Parathyroid adenoma (tissue), 2 donors: ENCODE measurements around the gene FANK1.
"Not testable (repeated sequence)": the region's sequence is repeated elsewhere in the genome, so short reads cannot be mapped to it uniquely, and the experiment has no call there.

Experiments
- H2AFZ ChIP-seq: fragments of 300-600 bp; sonication (generic); one replicate; pipeline ENCODE4 v1.7.0; 2017; ENCODE audit warnings: antibody characterized with exemption, mild to moderate bottlenecking
- H3K27ac ChIP-seq: fragments of 300-600 bp; sonication (generic); one replicate; pipeline ENCODE4 v1.7.0; 2017
- H3K27me3 ChIP-seq: fragments of 300-600 bp; sonication (generic); one replicate; pipeline ENCODE4 v1.7.0; 2017; ENCODE audit warnings: low read length; ENCODE audit not compliant: control insufficient read depth, insufficient read depth
- H3K36me3 ChIP-seq: fragments of 300-600 bp; sonication (generic); one replicate; pipeline ENCODE4 v1.7.0; 2017; ENCODE audit warnings: low read length; ENCODE audit not compliant: control insufficient read depth, insufficient read depth
- H3K4me1 ChIP-seq: fragments of 300-600 bp; sonication (generic); one replicate; pipeline ENCODE4 v1.7.0; 2017; ENCODE audit warnings: control low read depth
- H3K4me2 ChIP-seq: fragments of 300-600 bp; sonication (generic); one replicate; pipeline ENCODE4 v1.7.0; 2017; ENCODE audit warnings: low read length
- H3K4me3 ChIP-seq: fragments of 300-600 bp; sonication (generic); one replicate; pipeline ENCODE4 v1.7.0; 2017; ENCODE audit warnings: low read depth, low read length
- H3K79me2 ChIP-seq: fragments of 300-600 bp; sonication (generic); one replicate; pipeline ENCODE4 v1.7.0; 2017; ENCODE audit warnings: control low read depth
- H3K9ac ChIP-seq: fragments of 300-600 bp; sonication (generic); one replicate; pipeline ENCODE4 v1.7.0; 2017; ENCODE audit warnings: mild to moderate bottlenecking
- H3K9me3 ChIP-seq: fragments of 300-600 bp; sonication (generic); one replicate; pipeline ENCODE4 v1.7.0; 2017; ENCODE audit warnings: low read length; ENCODE audit not compliant: control insufficient read depth
- TF ChIP-seq, protein P1 (sequence below): fragments of 300-600 bp; sonication (generic); IDR thresholded peaks from one replicate; pipeline ENCODE4 v1.7.0; 2017; ENCODE audit warnings: antibody characterized with exemption, mild to moderate bottlenecking
- donor health status: primary hyperparathyroidism.

The FANK1 gene

GRCh38 chr10:125886914-125887512 lies 9.4 kb upstream of the FANK1 start:
- H3K9me3 ChIP-seq: no peaks in the 10 kb centered on the region

DNA sequence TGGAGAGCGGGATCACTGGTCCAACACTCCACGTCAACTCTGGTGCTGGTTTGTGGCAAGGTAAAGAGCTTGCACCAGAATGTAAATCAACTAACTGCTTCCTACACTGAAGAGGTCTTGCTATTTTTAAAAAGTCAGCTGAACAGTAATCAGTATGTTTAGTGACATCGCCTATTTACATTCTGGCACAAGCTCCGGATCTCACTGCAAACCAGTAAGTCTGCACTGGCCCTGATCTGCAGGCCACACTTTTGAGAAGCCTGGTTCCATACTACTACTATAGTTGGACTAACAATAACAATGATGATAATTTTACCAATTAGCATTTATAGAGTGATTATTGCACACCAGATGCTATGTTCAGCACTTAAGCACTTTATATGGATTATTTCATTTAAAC lies 6.9 kb upstream of the FANK1 start:
- H3K4me1 ChIP-seq, H3K4me3 ChIP-seq, H3K9me3 ChIP-seq, H3K27ac ChIP-seq, H3K36me3 ChIP-seq, H2AFZ ChIP-seq, H3K9ac ChIP-seq, H3K27me3 ChIP-seq, H3K4me2 ChIP-seq: not testable (repeated sequence)
- peaks cover 19% of the 10 kb centered on the region for H3K79me2 ChIP-seq

More at GRCh38 chr10:125886914-125887512, 9.4 kb upstream of the FANK1 start:
- Histone ChIP-seq H3K9ac (no peak overlapping the region), H3K36me3 (no peaks in the 10 kb centered on the region), H3K4me1 (no peaks in the 10 kb centered on the region), H3K27me3 (no peaks in the 10 kb centered on the region), H2AFZ (no peak overlapping the region), H3K4me2 (no peak overlapping the region), H3K27ac (no peak overlapping the region), H3K4me3 (no peak overlapping the region), H3K79me2 (peaks cover 12% of the 10 kb centered on the region)
- TF ChIP-seq, protein P1, sequence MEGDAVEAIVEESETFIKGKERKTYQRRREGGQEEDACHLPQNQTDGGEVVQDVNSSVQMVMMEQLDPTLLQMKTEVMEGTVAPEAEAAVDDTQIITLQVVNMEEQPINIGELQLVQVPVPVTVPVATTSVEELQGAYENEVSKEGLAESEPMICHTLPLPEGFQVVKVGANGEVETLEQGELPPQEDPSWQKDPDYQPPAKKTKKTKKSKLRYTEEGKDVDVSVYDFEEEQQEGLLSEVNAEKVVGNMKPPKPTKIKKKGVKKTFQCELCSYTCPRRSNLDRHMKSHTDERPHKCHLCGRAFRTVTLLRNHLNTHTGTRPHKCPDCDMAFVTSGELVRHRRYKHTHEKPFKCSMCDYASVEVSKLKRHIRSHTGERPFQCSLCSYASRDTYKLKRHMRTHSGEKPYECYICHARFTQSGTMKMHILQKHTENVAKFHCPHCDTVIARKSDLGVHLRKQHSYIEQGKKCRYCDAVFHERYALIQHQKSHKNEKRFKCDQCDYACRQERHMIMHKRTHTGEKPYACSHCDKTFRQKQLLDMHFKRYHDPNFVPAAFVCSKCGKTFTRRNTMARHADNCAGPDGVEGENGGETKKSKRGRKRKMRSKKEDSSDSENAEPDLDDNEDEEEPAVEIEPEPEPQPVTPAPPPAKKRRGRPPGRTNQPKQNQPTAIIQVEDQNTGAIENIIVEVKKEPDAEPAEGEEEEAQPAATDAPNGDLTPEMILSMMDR: no peak

DNA sequence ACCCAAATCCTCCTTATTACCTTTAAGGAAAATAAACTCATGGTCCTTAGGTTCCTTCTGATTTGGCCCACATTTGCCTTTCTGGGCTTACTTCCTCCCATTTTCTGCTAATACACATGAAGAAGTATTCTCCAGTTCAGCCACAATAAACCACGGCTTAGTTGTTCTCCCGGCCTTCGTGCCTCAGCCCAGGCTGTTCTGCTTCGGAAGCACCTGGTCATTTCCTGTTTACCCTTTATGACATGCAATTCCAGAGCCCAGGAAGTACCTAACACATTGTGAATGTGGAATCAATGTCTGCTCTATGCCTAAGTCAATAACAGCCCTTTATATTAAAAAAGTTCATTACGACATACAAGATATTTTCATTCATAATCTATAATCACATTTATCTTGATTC lies 4.0 kb upstream of the FANK1 start:
- not testable (repeated sequence) for H3K27me3 ChIP-seq, H3K36me3 ChIP-seq, H3K4me3 ChIP-seq, H3K9me3 ChIP-seq, H3K4me1 ChIP-seq, H2AFZ ChIP-seq, H3K9ac ChIP-seq, H3K27ac ChIP-seq, H3K4me2 ChIP-seq
- H3K79me2 ChIP-seq: peaks cover 16% of the 10 kb centered on the region

GRCh38 chr10:125894176-125894575 lies 2.2 kb upstream of the FANK1 start:
- H3K27me3 ChIP-seq, H3K9ac ChIP-seq, H3K36me3 ChIP-seq, H3K4me2 ChIP-seq, H3K4me1 ChIP-seq, H3K27ac ChIP-seq, H2AFZ ChIP-seq, H3K9me3 ChIP-seq, H3K4me3 ChIP-seq: not testable (repeated sequence)
- peaks cover 15% of the 10 kb centered on the region for H3K79me2 ChIP-seq

DNA sequence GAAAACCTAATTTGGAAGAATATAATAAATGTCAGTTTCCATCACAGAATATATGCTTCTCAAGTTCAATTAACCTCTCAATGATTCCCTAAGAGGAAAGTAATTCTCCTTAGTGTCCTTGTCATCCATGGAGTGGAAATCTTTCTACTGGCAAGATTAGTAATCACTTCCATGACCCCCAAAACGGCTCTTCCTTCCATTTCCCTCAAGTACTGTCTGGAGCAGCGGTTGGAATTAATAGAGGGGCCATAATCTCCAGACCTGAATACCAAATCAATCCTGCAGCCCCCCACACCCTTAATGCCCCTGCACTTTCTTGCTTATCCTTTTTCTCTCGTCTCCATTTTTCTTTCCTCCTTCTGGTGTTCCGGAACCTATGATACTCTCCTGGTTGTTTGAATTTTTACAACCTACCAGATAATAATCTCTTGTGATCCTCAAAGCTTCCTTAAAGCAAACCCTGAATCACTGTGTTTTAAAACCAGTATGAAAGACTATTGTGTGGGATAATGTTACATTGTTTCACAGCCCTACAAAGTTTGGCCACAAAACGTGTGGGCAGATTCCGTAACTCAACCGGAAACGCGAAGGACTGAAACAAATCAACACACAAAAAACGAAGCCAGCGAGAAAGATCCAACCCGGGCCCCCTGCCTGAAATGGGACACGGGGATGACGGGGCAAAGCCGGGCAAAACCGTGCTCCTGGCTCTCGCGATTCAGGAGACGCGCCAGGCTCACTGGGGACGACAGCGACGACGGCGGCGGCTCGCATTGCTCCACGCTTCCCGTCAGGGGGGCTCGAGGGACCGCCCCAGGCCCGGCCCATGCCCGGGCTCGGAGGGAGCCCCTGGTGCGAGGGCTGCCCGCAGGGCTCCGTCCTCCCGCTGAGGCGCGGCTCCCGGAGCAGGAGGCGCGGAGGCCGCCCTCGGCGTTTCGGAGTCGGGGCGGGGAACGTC lies 955 bp upstream of the FANK1 start:
- H3K9ac ChIP-seq, H3K36me3 ChIP-seq, H3K79me2 ChIP-seq, H3K4me1 ChIP-seq, H3K9me3 ChIP-seq, H3K27me3 ChIP-seq: not testable (repeated sequence)
- H2AFZ ChIP-seq: peak overlapping the region; percentile 76
- peak overlapping the region; percentile 54 for H3K4me2 ChIP-seq
- H3K27ac ChIP-seq: peak overlapping the region; percentile 61
- H3K4me3 ChIP-seq: peak overlapping the region; percentile 44

DNA sequence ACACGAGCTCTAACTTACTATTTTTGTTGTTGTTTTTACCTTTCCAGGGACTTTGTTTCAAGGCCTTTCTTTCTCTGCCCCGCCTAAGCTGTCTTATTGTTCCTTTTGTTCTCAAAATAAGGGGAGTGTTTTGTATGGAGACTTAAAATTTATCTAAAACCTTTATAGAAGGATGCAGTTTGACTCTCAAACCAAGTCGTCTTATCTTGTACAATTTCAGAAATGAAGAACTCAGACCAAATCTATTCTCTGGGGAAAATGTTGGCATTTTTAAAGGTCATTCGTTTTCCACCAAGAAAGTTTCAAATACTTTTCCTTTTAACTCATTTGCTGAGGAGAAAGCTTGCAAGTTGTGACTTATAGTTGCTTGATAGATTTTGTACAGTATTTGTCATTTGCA lies 953 bp downstream of the FANK1 start:
- not testable (repeated sequence) for H3K36me3 ChIP-seq, H3K27ac ChIP-seq, H3K9me3 ChIP-seq, H3K79me2 ChIP-seq, H3K27me3 ChIP-seq, H3K9ac ChIP-seq, H3K4me1 ChIP-seq
- H2AFZ ChIP-seq: peak overlapping the region; percentile 94
- H3K4me2 ChIP-seq: peak overlapping the region; percentile 71
- H3K4me3 ChIP-seq: peak overlapping the region; percentile 86

GRCh38 chr10:125900963-125901362 lies 4.6 kb downstream of the FANK1 start:
- not testable (repeated sequence) for H3K9me3 ChIP-seq, H3K4me1 ChIP-seq, H3K36me3 ChIP-seq, H3K27ac ChIP-seq, H3K4me2 ChIP-seq, H2AFZ ChIP-seq, H3K79me2 ChIP-seq, H3K27me3 ChIP-seq, H3K9ac ChIP-seq, H3K4me3 ChIP-seq

GRCh38 chr10:125903135-125903640 lies 6.8 kb downstream of the FANK1 start:
- H3K79me2 ChIP-seq, H2AFZ ChIP-seq, H3K9me3 ChIP-seq, H3K4me1 ChIP-seq, H3K9ac ChIP-seq, H3K27me3 ChIP-seq, H3K36me3 ChIP-seq, H3K27ac ChIP-seq, H3K4me3 ChIP-seq, H3K4me2 ChIP-seq: not testable (repeated sequence)

DNA sequence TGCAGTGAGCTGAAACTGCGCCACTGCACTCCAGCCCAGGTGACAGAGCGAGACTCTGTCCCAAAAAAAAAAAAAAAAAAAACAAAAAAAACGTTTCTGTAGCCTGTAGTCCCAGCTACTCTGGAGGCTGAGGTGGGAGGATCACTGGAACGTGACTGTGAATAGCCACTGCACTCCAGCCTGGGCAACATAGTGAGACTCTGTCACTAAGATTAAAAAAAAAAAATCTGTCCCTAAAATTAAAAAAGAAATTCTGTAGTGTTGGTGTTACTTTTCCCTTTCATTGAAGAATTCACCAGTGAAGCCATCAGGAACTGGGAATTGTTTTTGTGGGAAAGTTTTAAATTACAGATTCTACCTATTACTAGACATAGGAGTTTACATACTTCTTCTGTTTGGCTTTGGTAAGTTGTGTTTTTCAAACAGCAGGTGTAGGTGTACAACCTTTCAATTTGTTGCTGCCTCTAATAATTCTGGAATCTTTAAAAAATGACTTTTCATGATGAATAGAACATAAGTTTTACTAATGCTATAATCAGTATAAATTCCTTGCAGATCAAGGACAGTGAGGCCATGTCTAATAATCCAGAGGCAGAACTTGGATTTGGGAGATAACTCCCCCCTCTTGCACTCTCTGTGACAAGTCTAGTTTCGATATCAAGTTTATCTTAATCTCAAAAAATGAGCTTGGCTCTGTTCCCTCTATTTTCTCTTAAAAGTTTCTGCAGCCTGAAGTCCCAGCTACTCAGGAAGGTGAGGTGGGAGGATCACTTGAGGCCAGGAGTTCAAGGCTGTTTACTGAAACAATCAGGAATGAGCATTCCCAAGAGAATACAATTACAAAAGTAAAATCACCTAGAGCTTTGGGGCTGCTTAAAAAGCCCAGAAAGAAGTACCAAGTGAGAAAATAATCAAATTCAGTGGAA lies 9.0 kb downstream of the FANK1 start:
- not testable (repeated sequence) for H3K79me2 ChIP-seq, H2AFZ ChIP-seq, H3K27me3 ChIP-seq, H3K4me2 ChIP-seq, H3K4me1 ChIP-seq, H3K27ac ChIP-seq, H3K9me3 ChIP-seq, H3K9ac ChIP-seq, H3K36me3 ChIP-seq, H3K4me3 ChIP-seq
